ENCODE results near the gene WWP2.

- TF ChIP-seq CTCF (IDR thresholded peaks at IDR 0.05) (no peak), POLR2A (IDR thresholded peaks at IDR 0.05) (no peak), EP300 (IDR thresholded peaks at IDR 0.05) (no peak)
Observed at GRCh38 chr16:69916462-69916861, 154.3 kb downstream of the WWP2 start.

Measured in ovary (tissue), 3 donors.